CD4-positive, alpha-beta memory T cell (primary cell): Measurements from ENCODE around the gene SUMO2. TPM values are rescaled to one million over a fixed set of nuclear protein-coding genes. Genes with fewer than 3 reads are reported as not detected.

Source experiments
- CTCF ChIA-PET: fragments of 350-600 bp; sonication (Branson Sonifier 250); formaldehyde crosslinking; loops from one replicate; lab custom pipeline; 2021; ENCODE audit warnings: inconsistent platforms; ENCODE audit not compliant: partially characterized antibody; lab: Charles Lee
- POLR2A ChIA-PET: fragments of 350-600 bp; sonication (Branson Sonifier 250); formaldehyde crosslinking; loops from one replicate; lab custom pipeline; 2021; ENCODE audit not compliant: partially characterized antibody; lab: Charles Lee
- DNase-seq, 5 donors: peaks; one replicate each; pipeline versions ENCODE4 v3.0.0 to v3.0.0-alpha.2; 2020 to 2022; ENCODE audit warnings: mixed read lengths in 1 of 5
- H3K27ac ChIP-seq: one replicate; pipeline ENCODE4 v1.7.0; 2013; ENCODE audit warnings: low read depth, low read length
- H3K27me3 ChIP-seq: 2 replicates; pipeline ENCODE4 v1.7.0; 2013; ENCODE audit warnings: mild to moderate bottlenecking, low read length, moderate library complexity; ENCODE audit not compliant: insufficient read depth
- H3K36me3 ChIP-seq: 2 replicates; pipeline ENCODE4 v1.7.0; 2013; ENCODE audit warnings: mild to moderate bottlenecking, low read length, moderate library complexity; ENCODE audit not compliant: insufficient read depth
- H3K4me1 ChIP-seq: 2 replicates; pipeline ENCODE4 v1.7.0; 2013; ENCODE audit warnings: mild to moderate bottlenecking, low read length, moderate library complexity; ENCODE audit not compliant: insufficient read depth
- H3K4me3 ChIP-seq, 2 donors: one replicate each; pipeline ENCODE4 v1.7.0; 2013; ENCODE audit warnings: low read length in 2 of 2, mild to moderate bottlenecking in 1 of 2
- H3K9me3 ChIP-seq, 2 donors: one replicate each; pipeline ENCODE4 v1.7.0; 2013; ENCODE audit warnings: low read length in 2 of 2, control low read depth in 1 of 2; ENCODE audit not compliant: control insufficient read depth in 1 of 2
- H3K27ac Mint-ChIP-seq, 7 donors: one replicate each; pipeline ENCODE4 v1.8.0; 2020 to 2021; ENCODE audit warnings: mixed read lengths in 7 of 7, mild to moderate bottlenecking in 6 of 7, inconsistent platforms in 3 of 7, moderate library complexity in 3 of 7
- H3K27me3 Mint-ChIP-seq, 2 donors: one replicate each; pipeline ENCODE4 v1.8.0; 2020 to 2021; ENCODE audit warnings: mixed read lengths in 2 of 2
- H3K36me3 Mint-ChIP-seq, 2 donors: one replicate each; pipeline ENCODE4 v1.8.0; 2020 to 2021; ENCODE audit warnings: mixed read lengths in 2 of 2, inconsistent platforms in 1 of 2, mild to moderate bottlenecking in 1 of 2
- H3K4me1 Mint-ChIP-seq, 4 donors: one replicate each; pipeline ENCODE4 v1.8.0; 2020 to 2021; ENCODE audit warnings: mixed read lengths in 4 of 4, mild to moderate bottlenecking in 1 of 4
- H3K4me3 Mint-ChIP-seq, 8 donors: one replicate each; pipeline ENCODE4 v1.8.0; 2020 to 2021; ENCODE audit warnings: mixed read lengths in 8 of 8, mild to moderate bottlenecking in 7 of 8, moderate library complexity in 6 of 8, inconsistent platforms in 3 of 8
- H3K9me3 Mint-ChIP-seq, 8 donors: one replicate each; pipeline ENCODE4 v1.8.0; 2020 to 2021; ENCODE audit warnings: mixed read lengths in 8 of 8, mild to moderate bottlenecking in 5 of 8, inconsistent platforms in 3 of 8, moderate library complexity in 1 of 8
- intact Hi-C: fragments of 100-400 bp; cut with micrococcal nuclease; formaldehyde crosslinking; loops from one replicate; pipeline ENCODE4 v1.15.1; 2023
- polyA plus RNA-seq, 2 donors: library from polyadenylated mRNA; unstranded; fragments of 300-500 nt; fragmentation: Illumina TruSeq; gene quantifications; one replicate each; pipeline ENCODE4 v1.2.3, GENCODE V29; 2021
- total RNA-seq, 2 experiments: library from RNA; stranded (reverse); gene quantifications; one replicate each; pipeline ENCODE4 v1.2.3, GENCODE V29; 2021

Gene SUMO2
- total and polyA plus RNA-seq, 4 experiments from 2014 or later: 255 to 416 (median 283) TPM

- no peaks in the 10 kb centered on the region for H3K36me3 ChIP-seq
- CTCF ChIA-PET: interaction anchor here (1.1 kb wide), 1 partner anchor 39 kb away, joined by 5 read pairs; no protein-coding TSS in a partner anchor
- Mint-ChIP-seq H3K4me1 (peaks cover 28 to 32% (median 31%) of the 10 kb centered on the region in 4 donors), H3K4me3 (peak overlapping the region; percentile 89 to 96 (median 94)), H3K9me3 (no peaks in the 10 kb centered on the region), H3K36me3 (peaks cover 5 to 17% of the 10 kb centered on the region in 2 donors), H3K27me3 (no peaks in the 10 kb centered on the region), H3K27ac (peak overlapping the region; percentile 74 to 94 (median 91))
- H3K27ac ChIP-seq: peak overlapping the region; percentile 63
- H3K27me3 ChIP-seq: no peaks in the 10 kb centered on the region
- no peak for DNase-seq
- H3K4me1 ChIP-seq: peaks cover 24% of the 10 kb centered on the region
- POLR2A ChIA-PET: interaction anchor here (0.6 to 1.6 kb wide), 5 partner anchors 28 to 118 kb away, joined by 3 to 4 read pairs (median 3); partner anchors contain the start of genes ARMC7, MIF4GD and SUMO2
- intact Hi-C loops: loop anchor here (2.0 to 5.0 kb wide), 2 partner anchors 22 to 41 kb away; partner anchors contain the start of gene NT5C
- no peaks in the 10 kb centered on the region for H3K9me3 ChIP-seq
- H3K4me3 ChIP-seq: peak overlapping the region; percentile 40 to 85
Measured at GRCh38 chr17:75152922-75153779, 29.6 kb downstream of the SUMO2 start.

GRCh38 chr17:75152523-75152921 lies 30.2 kb downstream of the SUMO2 start:
- CTCF ChIA-PET: interaction anchor here (1.1 kb wide), 1 partner anchor 38 kb away, joined by 5 read pairs; no protein-coding TSS in a partner anchor
- POLR2A ChIA-PET: interaction anchor here (0.7 to 1.0 kb wide), 3 partner anchors 29 to 38 kb away, joined by 3 to 4 read pairs (median 4); partner anchors contain the start of gene SUMO2
- no peaks in the 10 kb centered on the region for H3K27me3 ChIP-seq
- Mint-ChIP-seq H3K27ac (peak overlapping the region; percentile 59 to 94 (median 91)), H3K27me3 (no peaks in the 10 kb centered on the region), H3K9me3 (no peaks in the 10 kb centered on the region), H3K36me3 (peaks cover 6 to 23% of the 10 kb centered on the region in 2 donors), H3K4me1 (peaks cover 29 to 32% (median 31%) of the 10 kb centered on the region in 4 donors), H3K4me3 (peak overlapping the region; percentile 89 to 96 (median 94))
- no peaks in the 10 kb centered on the region for H3K36me3 ChIP-seq
- H3K4me1 ChIP-seq: peaks cover 24% of the 10 kb centered on the region
- H3K4me3 ChIP-seq: peak overlapping the region in 1 of 2 donors; percentile 40
- DNase-seq: no peak
- peak overlapping the region; percentile 50 for H3K27ac ChIP-seq
- intact Hi-C loops: loop anchor here (2.0 to 5.0 kb wide), 2 partner anchors 22 to 40 kb away; partner anchors contain the start of gene NT5C
- H3K9me3 ChIP-seq: no peaks in the 10 kb centered on the region

GRCh38 chr17:75151930-75152329 lies 30.8 kb downstream of the SUMO2 start:
- intact Hi-C loops: loop anchor here (2.0 to 5.0 kb wide), 2 partner anchors 21 to 40 kb away; partner anchors contain the start of gene NT5C
- H3K4me1 ChIP-seq: peaks cover 24% of the 10 kb centered on the region
- H3K9me3 ChIP-seq: no peaks in the 10 kb centered on the region
- ChIA-PET CTCF (interaction anchor here (0.9 kb wide), 1 partner anchor 20 kb away, joined by 3 read pairs; no protein-coding TSS in a partner anchor), POLR2A (interaction anchor here (0.8 kb wide), 1 partner anchor 20 kb away, joined by 4 read pairs; the partner anchor contains the start of gene NT5C)
- Mint-ChIP-seq H3K4me3 (peak overlapping the region; percentile 49 to 96 (median 94)), H3K36me3 (peaks cover 12 to 29% of the 10 kb centered on the region in 2 donors), H3K4me1 (peaks cover 29 to 37% (median 31%) of the 10 kb centered on the region in 4 donors), H3K9me3 (no peaks in the 10 kb centered on the region), H3K27ac (peak overlapping the region in 5 of 7 donors; percentile 10 to 92 (median 74)), H3K27me3 (no peaks in the 10 kb centered on the region)
- H3K4me3 ChIP-seq: no peak overlapping the region
- peaks cover 5% of the 10 kb centered on the region for H3K36me3 ChIP-seq
- no peaks in the 10 kb centered on the region for H3K27me3 ChIP-seq
- peak in 1 of 5 donors; percentile 17 for DNase-seq
- H3K27ac ChIP-seq: peak overlapping the region; percentile 17

GRCh38 chr17:75147878-75148546 lies 34.7 kb downstream of the SUMO2 start:
- no peak overlapping the region for H3K4me3 ChIP-seq
- no peak overlapping the region for H3K27ac ChIP-seq
- intact Hi-C loops: no loop called here
- Mint-ChIP-seq H3K4me3 (no peak overlapping the region), H3K9me3 (no peaks in the 10 kb centered on the region), H3K27me3 (no peaks in the 10 kb centered on the region), H3K4me1 (peaks cover 18 to 26% (median 20%) of the 10 kb centered on the region in 4 donors), H3K27ac (peak overlapping the region in 4 of 7 donors; percentile 56 to 91 (median 69)), H3K36me3 (peaks cover 22 to 49% of the 10 kb centered on the region in 2 donors)
- peaks cover 27% of the 10 kb centered on the region for H3K36me3 ChIP-seq
- ChIA-PET CTCF (interaction anchor here (0.9 to 2.7 kb wide), 4 partner anchors 16 to 34 kb away, joined by 3 to 9 read pairs (median 6); partner anchors contain the start of gene NT5C), POLR2A (interaction anchor here (1.0 to 1.2 kb wide), 3 partner anchors 23 to 141 kb away, joined by 3 read pairs; partner anchors contain the start of gene SLC25A19)
- DNase-seq: no peak
- H3K27me3 ChIP-seq: no peaks in the 10 kb centered on the region
- H3K4me1 ChIP-seq: peaks cover 14% of the 10 kb centered on the region
- H3K9me3 ChIP-seq: no peaks in the 10 kb centered on the region

- Mint-ChIP-seq H3K4me1 (peaks cover 8 to 12% (median 9%) of the 10 kb centered on the region in 4 donors), H3K36me3 (peaks cover 22 to 50% of the 10 kb centered on the region in 2 donors), H3K27me3 (no peaks in the 10 kb centered on the region), H3K9me3 (no peaks in the 10 kb centered on the region), H3K4me3 (no peak overlapping the region), H3K27ac (peak overlapping the region in 4 of 7 donors; percentile 60 to 92 (median 67))
- Histone ChIP-seq H3K9me3 (no peaks in the 10 kb centered on the region), H3K27me3 (no peaks in the 10 kb centered on the region), H3K36me3 (peaks cover 27% of the 10 kb centered on the region), H3K4me3 (no peak overlapping the region), H3K27ac (no peak overlapping the region), H3K4me1 (peaks cover 2% of the 10 kb centered on the region)
- intact Hi-C loops: no loop called here
- DNase-seq: no peak
- ChIA-PET POLR2A (no interaction called here), CTCF (interaction anchor here (2.7 kb wide), 1 partner anchor 33 kb away, joined by 15 read pairs; no protein-coding TSS in a partner anchor)
Measured at GRCh38 chr17:75146592-75146991, 36.2 kb downstream of the SUMO2 start.

GRCh38 chr17:75144816-75145512 lies 37.8 kb downstream of the SUMO2 start:
- Mint-ChIP-seq H3K4me1 (peaks cover 15 to 26% (median 21%) of the 10 kb centered on the region in 4 donors), H3K4me3 (no peak overlapping the region), H3K36me3 (peaks cover 25 to 57% of the 10 kb centered on the region in 2 donors), H3K27ac (peak overlapping the region in 3 of 7 donors; percentile 42 to 70 (median 57)), H3K27me3 (no peaks in the 10 kb centered on the region), H3K9me3 (no peaks in the 10 kb centered on the region)
- no peak for DNase-seq
- intact Hi-C loops: no loop called here
- peaks cover 16% of the 10 kb centered on the region for H3K4me1 ChIP-seq
- ChIA-PET POLR2A (interaction anchor here (0.5 to 2.2 kb wide), 5 partner anchors 10 to 622 kb away, joined by 3 to 8 read pairs (median 3); partner anchors contain the start of genes JPT1 and NT5C), CTCF (interaction anchor here (0.7 to 2.7 kb wide), 7 partner anchors 14 to 126 kb away, joined by 3 to 15 read pairs (median 3); partner anchors contain the start of genes MIF4GD and NT5C)
- H3K27me3 ChIP-seq: no peaks in the 10 kb centered on the region
- no peaks in the 10 kb centered on the region for H3K9me3 ChIP-seq
- no peak overlapping the region for H3K27ac ChIP-seq
- H3K36me3 ChIP-seq: peaks cover 27% of the 10 kb centered on the region
- H3K4me3 ChIP-seq: no peak overlapping the region
